Right atrium auricular region (tissue), 2 donors: ENCODE results near the gene MAN1C1. TPM values are rescaled to one million over a fixed set of nuclear protein-coding genes. Genes with fewer than 3 reads are reported as not detected.

Experiments
- DNase-seq: peaks from one replicate; pipeline ENCODE4 v3.0.0-alpha.2; 2019; ENCODE audit warnings: low spot score
- H3K27ac ChIP-seq, 2 donors: fragments of 200-600 bp; sonication (generic); 1 replicate in 1 of 2; 2 replicates in 1 of 2; pipeline ENCODE4 v1.5.1; 2016 to 2019
- H3K27me3 ChIP-seq, 2 donors: fragments of 200-600 bp; sonication (generic); one replicate each; pipeline versions ENCODE4 v1.5.1 to v1.6.0; 2017 to 2019
- H3K36me3 ChIP-seq: fragments of 200-600 bp; sonication (generic); one replicate; pipeline ENCODE4 v1.5.1; 2016
- H3K4me1 ChIP-seq, 2 donors: fragments of 200-600 bp; sonication (generic); one replicate each; pipeline versions ENCODE4 v1.5.1 to v1.6.0; 2017 to 2019
- H3K4me3 ChIP-seq, 2 donors: fragments of 200-600 bp; sonication (generic); 1 replicate in 1 of 2; 2 replicates in 1 of 2; pipeline ENCODE4 v1.5.1; 2017 to 2019; ENCODE audit warnings: mild to moderate bottlenecking in 1 of 2, moderate library complexity in 1 of 2
- H3K9me3 ChIP-seq, 2 donors: fragments of 200-600 bp; sonication (generic); one replicate each; pipeline ENCODE4 v1.5.1; 2019
- total RNA-seq, 2 donors: library from RNA; depleted of rRNA; stranded (reverse); fragments of >200 nt; gene quantifications; one replicate each; pipeline ENCODE4 v1.1.0, GENCODE V29; 2016
- TF ChIP-seq, protein P1 (sequence below), 2 donors: fragments of 200-600 bp; sonication (generic); IDR thresholded peaks; one replicate each; pipeline ENCODE4 v1.5.1; 2019; ENCODE audit warnings: antibody characterized with exemption in 2 of 2

Gene MAN1C1
- total RNA-seq, 2 donors from 2014 or later: 9.4 to 13.6 TPM

GRCh38 chr1:25739341-25739740, 122.8 kb downstream of the MAN1C1 start:
- Histone ChIP-seq H3K4me3 (no peak overlapping the region), H3K27me3 (no peaks in the 10 kb centered on the region), H3K36me3 (no peaks in the 10 kb centered on the region), H3K4me1 (peaks cover 0 to 41% of the 10 kb centered on the region in 2 donors), H3K9me3 (no peaks in the 10 kb centered on the region), H3K27ac (no peak overlapping the region)
- TF ChIP-seq, protein P1, sequence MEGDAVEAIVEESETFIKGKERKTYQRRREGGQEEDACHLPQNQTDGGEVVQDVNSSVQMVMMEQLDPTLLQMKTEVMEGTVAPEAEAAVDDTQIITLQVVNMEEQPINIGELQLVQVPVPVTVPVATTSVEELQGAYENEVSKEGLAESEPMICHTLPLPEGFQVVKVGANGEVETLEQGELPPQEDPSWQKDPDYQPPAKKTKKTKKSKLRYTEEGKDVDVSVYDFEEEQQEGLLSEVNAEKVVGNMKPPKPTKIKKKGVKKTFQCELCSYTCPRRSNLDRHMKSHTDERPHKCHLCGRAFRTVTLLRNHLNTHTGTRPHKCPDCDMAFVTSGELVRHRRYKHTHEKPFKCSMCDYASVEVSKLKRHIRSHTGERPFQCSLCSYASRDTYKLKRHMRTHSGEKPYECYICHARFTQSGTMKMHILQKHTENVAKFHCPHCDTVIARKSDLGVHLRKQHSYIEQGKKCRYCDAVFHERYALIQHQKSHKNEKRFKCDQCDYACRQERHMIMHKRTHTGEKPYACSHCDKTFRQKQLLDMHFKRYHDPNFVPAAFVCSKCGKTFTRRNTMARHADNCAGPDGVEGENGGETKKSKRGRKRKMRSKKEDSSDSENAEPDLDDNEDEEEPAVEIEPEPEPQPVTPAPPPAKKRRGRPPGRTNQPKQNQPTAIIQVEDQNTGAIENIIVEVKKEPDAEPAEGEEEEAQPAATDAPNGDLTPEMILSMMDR (IDR thresholded peaks at IDR 0.05): no peak
- DNase-seq: no peak

- H3K36me3 ChIP-seq: no peaks in the 10 kb centered on the region
- TF ChIP-seq, protein P1 (IDR thresholded peaks at IDR 0.05): no peak
- H3K9me3 ChIP-seq: no peaks in the 10 kb centered on the region
- peaks cover 0 to 48% of the 10 kb centered on the region in 2 donors for H3K4me1 ChIP-seq
- no peak overlapping the region for H3K4me3 ChIP-seq
- no peak for DNase-seq
- H3K27ac ChIP-seq: no peak overlapping the region
- H3K27me3 ChIP-seq: no peaks in the 10 kb centered on the region
Measured at GRCh38 chr1:25740071-25740470, 123.5 kb downstream of the MAN1C1 start.

- Histone ChIP-seq H3K9me3 (no peaks in the 10 kb centered on the region), H3K4me3 (no peak overlapping the region), H3K4me1 (peaks cover 0 to 30% of the 10 kb centered on the region in 2 donors), H3K27ac (peak overlapping the region; percentile 88 to 96), H3K27me3 (no peaks in the 10 kb centered on the region), H3K36me3 (no peaks in the 10 kb centered on the region)
- TF ChIP-seq, protein P1 (IDR thresholded peaks at IDR 0.05): no peak
- DNase-seq: no peak
Measured at GRCh38 chr1:25742316-25742715, 125.7 kb downstream of the MAN1C1 start.

DNA sequence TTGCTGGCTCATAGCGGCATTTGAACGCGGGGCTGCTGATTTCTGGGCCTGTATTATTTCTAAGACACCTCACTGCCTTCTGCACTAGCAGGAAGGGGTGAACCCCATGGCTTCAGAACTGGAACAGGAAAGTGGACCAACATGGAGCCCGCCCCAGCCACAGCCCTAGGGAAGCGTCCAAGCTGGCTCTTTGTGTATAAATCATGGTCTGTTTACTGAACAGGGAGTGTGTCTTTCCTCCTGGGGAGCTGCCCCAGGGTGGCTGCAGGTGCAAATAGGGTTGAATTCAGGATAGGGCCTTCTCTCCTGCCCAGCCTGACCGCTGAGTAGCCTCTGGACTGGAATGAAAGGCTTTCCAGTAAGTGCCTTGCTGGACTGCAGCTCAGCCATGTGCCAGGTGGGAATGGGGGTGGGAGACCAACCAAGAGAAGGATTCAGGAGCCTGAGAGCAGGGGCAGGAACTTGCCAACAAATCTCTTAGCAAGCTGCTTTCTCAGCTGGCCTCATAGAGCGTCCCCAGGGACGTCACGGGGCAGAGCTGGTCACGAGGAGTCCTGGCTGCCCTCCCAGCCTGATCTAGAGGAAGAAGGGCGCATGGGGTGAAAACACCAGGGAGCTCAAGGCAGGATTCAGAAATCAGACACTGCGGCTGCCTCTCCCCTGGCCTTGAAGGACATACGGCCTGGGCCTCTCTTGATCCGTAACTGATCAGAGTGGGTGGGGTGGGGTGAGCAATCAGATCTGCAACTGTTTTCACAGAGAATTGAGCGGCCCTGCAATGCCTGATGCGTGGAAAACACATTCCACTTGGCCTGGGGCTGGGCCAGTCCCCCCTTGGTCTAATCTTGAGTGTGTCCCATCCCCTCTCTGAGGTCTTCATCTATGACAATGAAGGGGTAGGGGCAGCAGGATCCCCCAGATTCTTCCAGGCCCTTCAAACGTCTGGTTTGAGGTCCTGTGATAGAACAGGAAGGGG, 126.9 kb downstream of the MAN1C1 start:
- H3K9me3 ChIP-seq: no peaks in the 10 kb centered on the region
- peaks cover 0 to 28% of the 10 kb centered on the region in 2 donors for H3K4me1 ChIP-seq
- DNase-seq: peak; percentile 95
- H3K27ac ChIP-seq: peak overlapping the region; percentile 88 to 96
- H3K27me3 ChIP-seq: no peaks in the 10 kb centered on the region
- TF ChIP-seq, protein P1 (IDR thresholded peaks at IDR 0.05): no peak
- H3K36me3 ChIP-seq: no peaks in the 10 kb centered on the region
- no peak overlapping the region for H3K4me3 ChIP-seq

GRCh38 chr1:25744140-25744581, 127.6 kb downstream of the MAN1C1 start:
- Histone ChIP-seq H3K36me3 (no peaks in the 10 kb centered on the region), H3K9me3 (no peaks in the 10 kb centered on the region), H3K4me1 (peaks cover 0 to 28% of the 10 kb centered on the region in 2 donors), H3K27ac (peak overlapping the region; percentile 88 to 96), H3K27me3 (no peaks in the 10 kb centered on the region), H3K4me3 (no peak overlapping the region)
- peak; percentile 81 for DNase-seq
- TF ChIP-seq, protein P1 (IDR thresholded peaks at IDR 0.05): peak; percentile 44 to 65
